SH-SY5Y (cell line): Measurements from ENCODE around the gene SPX.

Source experiments
- GATA2 ChIP-seq: IDR thresholded peaks from 2 replicates; pipeline ENCODE4 v1.6.1; 2011; ENCODE audit warnings: mild to moderate bottlenecking, low read depth, low read length
- GATA3 ChIP-seq: IDR thresholded peaks from 2 replicates; pipeline ENCODE4 v1.6.1; 2011; ENCODE audit warnings: low read depth, mild to moderate bottlenecking, low read length, moderate library complexity

- TF ChIP-seq GATA2 (no peak), GATA3 (no peak)
Observed at GRCh38 chr12:21501258-21502163, 24.6 kb upstream of the SPX start, which contains the start of the genes GOLT1B and RECQL.
